Myocyte (in vitro differentiated cells): ENCODE data around the gene FGD3. TPM values are rescaled to one million over a fixed set of nuclear protein-coding genes. Genes with fewer than 3 reads are reported as not detected.

Experiments
- DNase-seq: peaks from one replicate; pipeline ENCODE4 v3.0.0-alpha.2; 2012; ENCODE audit warnings: low read depth
- total RNA-seq: library from RNA; depleted of rRNA; stranded (reverse); fragments of >200 nt; gene quantifications from 2 replicates; pipeline ENCODE4 v1.2.3, GENCODE V29; 2014

Gene FGD3
- total RNA-seq, 1 donor from 2014 or later = 0.86 TPM

DNA sequence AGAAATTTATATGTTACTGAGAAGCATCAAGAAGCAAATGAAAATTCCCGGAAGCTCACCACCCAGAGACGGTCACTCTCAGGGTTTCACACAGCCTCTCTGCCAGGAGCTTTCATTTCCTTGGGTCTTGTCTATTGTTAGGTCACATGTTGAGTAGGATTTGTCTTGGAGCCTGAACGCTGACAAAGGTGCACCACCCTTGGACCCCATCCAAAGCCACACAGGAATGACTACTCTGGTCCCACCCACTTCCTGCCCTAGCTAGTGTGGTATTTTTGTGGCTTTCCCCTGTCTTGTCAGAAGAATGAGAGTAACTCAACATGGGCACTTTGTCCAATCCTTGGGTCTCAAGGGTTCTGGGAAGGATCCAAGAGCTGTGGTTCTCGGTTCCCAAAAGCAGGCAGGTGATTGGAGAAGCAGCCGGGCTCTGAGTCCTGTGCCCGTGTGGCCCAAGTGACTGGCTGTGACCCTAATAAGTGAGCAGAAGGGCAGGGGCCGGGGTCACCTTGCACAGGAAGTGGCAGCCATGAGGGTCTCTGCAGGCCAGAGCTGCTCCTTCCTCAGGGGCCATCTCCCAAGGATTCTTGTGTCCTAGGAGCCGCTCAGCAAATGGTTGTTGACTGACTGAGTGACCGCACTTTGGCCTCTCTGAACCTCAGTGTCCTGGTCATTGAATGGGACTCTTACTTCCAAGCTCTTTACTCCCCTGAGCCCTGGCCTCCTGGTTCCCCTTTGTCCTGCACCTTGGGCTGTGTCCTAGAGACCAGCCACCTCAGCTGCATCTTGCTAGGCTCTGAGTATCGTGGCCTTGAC, 6.9 kb downstream of the FGD3 start:
- peak; percentile 25 for DNase-seq

DNA sequence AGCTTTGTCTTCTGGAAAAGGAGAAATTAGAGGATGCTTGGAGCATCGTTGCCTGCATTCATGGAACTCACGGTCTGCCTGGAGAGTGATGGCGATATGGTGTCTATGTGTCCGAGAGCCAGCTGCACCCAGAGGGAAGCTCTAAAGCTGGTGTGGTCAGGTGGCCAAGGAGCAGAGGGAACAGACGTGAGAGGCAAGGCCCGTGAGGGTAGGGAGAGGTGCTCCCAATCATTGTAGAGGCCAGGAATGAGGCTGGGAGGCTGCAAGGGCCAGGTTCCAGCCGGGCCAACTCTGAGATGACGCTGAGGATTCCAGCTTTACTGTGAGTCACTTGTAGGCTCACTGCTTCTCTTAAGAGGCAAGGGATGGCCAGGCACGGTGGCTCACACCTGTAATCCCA, 7.6 kb downstream of the FGD3 start:
- no peak for DNase-seq

GRCh38 chr9:92960561-92961290, 13.4 kb downstream of the FGD3 start:
- DNase-seq = no peak

- DNase-seq = no peak
These were observed 14.4 kb downstream of the FGD3 start for GRCh38 chr9:92961627-92962302.

- no peak for DNase-seq
These were observed 15.0 kb downstream of the FGD3 start for GRCh38 chr9:92962303-92962649.

DNA sequence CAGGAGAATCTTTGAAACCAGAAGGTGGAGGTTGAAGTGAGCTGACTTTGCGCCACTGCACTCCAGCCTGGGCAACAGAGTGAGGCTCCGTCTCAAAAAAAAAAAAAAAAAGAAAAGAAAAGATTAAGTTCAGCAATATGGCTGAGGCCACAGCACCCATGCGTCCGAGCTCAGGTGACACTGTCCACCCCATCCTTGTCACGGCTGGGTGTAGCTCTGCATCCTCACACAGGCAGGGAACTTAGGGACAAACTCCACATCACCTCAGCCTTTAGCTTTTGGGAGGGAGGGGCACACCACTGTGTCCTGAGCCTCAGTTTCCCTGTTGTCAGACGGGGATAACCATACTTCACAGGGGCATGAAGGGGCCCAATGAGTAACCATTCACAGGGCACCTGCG, 15.5 kb downstream of the FGD3 start:
- DNase-seq = no peak

GRCh38 chr9:92963831-92964606, 16.7 kb downstream of the FGD3 start:
- no peak for DNase-seq

DNA sequence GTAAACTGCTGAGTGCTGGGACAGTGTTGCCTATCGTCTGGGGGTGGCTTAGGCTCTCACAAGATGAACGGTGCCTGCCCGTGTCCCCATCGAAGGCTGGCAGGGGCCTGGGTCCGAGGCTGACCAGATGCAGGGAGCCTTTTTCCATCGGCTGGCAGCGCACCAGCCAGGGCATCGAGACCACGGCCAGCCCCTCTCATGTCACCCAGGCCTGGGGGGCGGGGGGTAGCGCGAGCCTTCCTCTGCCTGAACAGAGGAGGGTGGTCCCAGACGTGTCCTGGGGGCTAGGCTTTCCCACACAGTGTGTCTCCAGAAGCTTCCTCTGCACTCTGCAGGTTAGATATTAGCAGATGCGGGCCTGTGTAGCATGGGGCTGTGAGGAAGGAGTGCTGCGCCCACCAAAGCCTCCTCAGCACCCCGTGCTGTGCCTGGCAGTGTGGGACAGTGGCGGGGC, 17.3 kb downstream of the FGD3 start:
- DNase-seq = no peak

DNA sequence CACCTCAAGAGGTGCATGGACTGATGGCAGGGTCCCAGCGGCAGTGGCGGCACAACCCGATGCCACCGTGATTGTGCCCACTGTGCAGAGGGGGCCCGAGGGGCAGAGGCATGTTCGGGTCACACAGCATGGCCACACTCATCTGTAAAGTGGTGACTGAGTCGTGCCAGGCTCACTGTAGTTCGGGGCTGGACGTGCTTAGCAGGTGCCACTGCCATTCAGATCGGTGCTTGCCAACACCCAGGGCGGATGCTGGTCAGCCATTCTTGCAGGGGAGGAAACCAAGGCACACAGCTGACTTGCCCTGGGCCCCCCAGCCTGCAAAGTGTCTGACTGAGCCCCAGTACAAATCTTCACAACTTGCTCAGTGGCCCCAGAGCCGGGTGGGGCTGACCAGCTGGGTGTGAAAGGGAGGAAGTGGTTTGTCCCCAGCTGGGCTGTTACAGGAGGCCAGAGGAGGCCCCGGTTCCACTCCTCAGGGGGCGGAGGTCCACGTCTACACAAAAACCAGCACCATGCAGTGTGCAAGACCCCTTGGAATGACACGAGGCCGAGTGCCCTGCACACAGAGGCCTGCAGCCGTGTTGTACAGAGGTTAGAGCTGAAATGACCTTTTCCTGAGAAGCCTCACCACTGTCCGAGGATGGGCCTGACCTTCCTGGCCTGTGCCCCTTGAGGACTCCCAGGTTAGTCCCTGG, 17.9 kb downstream of the FGD3 start:
- DNase-seq = peak; percentile 35

DNA sequence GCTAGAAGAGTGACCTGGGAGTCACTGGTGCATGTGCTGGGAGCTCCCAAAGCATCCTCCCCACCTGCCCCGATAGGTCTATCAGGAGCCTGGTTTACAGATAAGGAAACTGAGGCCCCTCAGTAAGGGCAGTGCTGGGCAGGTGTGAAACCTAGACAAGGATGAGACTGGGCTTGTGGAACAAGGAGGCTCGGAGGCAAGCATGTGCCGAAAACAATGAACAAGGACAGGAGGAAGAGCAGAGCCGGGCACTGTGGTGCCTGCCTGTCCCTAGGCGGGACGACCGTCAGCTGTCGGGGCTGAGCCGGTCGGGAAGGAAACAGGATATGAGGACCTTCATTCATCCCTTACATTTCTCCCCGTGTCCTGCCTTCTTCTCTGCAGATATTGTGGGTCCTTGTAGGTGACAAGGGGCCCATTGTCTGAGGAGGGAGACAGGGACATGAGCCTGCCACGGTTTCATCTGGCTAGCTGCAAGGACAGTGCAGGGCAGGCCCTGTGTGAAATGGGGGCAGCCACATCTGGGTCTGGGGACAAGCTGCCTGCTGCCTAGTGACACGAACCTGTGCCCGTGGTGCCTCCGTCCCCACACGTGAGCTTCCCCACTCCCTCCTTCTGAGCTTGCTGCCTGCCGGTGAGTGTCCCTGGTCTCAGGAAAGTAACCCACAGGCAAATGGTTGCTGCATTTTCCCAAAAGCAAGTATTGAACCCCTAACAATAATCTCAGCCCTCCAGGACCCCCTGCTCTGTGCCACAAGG, 18.6 kb downstream of the FGD3 start:
- DNase-seq = no peak

GRCh38 chr9:92966518-92966800, 19.1 kb downstream of the FGD3 start:
- no peak for DNase-seq

GRCh38 chr9:92968081-92968480, 20.8 kb downstream of the FGD3 start:
- no peak for DNase-seq

GRCh38 chr9:92969516-92970466, 22.5 kb downstream of the FGD3 start:
- peak; percentile 10 for DNase-seq

DNA sequence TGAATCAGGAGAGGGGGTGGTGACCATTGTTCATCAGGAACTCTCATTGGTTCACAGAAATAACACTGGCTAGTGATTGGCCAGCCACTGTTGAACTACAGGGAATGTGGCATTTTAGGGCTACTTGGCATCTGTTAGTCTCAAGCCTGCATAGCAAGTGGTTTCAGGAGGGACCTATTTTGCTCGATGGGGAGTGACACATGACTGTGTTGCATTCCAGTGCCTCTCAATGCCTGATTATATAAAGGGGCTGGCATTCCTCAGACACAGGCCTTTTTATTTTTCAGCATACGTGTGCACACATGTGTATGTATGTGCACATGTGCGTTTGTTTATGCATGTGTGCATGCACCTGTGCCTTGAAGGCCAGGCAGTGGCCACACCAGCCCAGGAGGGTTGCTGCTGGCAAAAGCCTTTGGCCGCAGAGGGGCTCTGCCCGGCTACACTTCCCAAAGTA, 23.2 kb downstream of the FGD3 start:
- DNase-seq = peak; percentile 86

DNA sequence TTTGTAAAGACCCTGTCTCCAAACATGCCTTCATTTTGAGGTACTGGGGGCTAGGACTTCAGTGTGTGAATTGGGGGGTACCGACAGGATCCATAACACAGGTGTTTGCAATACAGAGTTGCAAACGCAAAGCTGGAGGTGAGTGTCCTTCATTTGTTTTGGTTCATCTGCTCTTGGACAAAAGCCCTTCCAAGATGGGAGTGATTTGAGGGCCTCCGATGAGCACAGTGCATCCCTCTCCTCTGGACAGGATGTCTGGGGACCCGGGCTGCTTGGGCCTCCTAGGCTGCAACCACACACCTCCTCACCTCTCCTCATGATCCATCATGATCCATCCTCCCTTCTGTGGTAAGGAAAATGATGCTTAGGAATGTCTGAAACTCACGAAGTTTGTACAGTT, 23.8 kb downstream of the FGD3 start:
- no peak for DNase-seq

DNA sequence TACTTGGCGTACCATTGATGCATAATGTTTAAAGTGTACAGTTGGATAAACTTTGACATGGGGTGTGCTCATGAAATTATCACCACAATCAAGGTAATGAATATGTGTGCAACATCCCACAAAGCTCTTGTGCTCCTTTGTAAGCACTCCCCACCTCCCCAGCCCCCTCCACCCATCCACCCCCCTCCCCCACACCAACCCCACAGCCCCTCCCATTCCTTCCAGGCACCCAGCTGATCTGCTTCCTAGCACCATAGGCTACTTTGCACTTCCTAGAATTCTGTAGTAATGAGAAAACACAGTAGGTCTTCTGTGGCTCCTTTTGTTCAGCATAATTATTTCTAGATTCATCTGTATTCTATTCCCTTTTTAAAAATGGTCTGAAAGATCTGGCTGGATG, 24.5 kb downstream of the FGD3 start:
- no peak for DNase-seq

DNA sequence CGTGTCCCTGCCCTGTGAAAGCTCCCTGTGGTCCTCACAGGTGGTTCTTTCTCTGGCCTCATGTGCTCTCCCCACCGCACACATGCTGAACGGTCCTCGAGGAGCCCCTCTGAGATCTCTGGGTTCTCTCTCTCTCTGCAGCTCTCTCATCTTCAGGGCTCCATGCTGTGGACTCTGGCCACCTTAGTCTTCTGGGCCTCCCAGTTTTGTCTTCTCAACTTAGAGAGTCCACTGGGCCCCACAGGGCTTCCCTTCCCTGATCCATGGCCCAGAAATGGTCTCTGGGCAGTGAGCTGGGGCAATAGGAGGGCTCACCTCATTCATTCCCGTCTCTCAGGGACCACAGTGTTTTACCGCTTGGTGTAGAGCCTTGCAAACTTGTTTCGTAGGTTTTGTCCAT, 26.4 kb downstream of the FGD3 start:
- no peak for DNase-seq

GRCh38 chr9:92974161-92974661, 26.9 kb downstream of the FGD3 start:
- no peak for DNase-seq
